ENCODE results near the gene TCTN3. TPM values are rescaled to one million over a fixed set of nuclear protein-coding genes. Genes with fewer than 3 reads are reported as not detected.

Gene TCTN3
- polyA plus RNA-seq, 1 of the 3 experiments (the other 2 are of a cell fraction): 39.5 TPM

- Histone ChIP-seq H3K4me1 (ENCODE audit: control insufficient read depth in 1 of 2, insufficient read depth in 2 of 2, low read depth in 1 of 2, low read length in 1 of 2) (no peaks in the 10 kb centered on the region), H3K4me2 (no peak overlapping the region), H3K79me2 (ENCODE audit: insufficient read depth) (no peaks in the 10 kb centered on the region), H3K27ac (ENCODE audit: low read depth in 2 of 2, low read length in 1 of 2) (no peak overlapping the region), H3K9me2 (no peaks in the 10 kb centered on the region), H3K9ac (no peak overlapping the region), H3K4me3 (ENCODE audit: low read depth in 2 of 2, low read length in 1 of 2) (no peak overlapping the region), H3K9me3 (no peaks in the 10 kb centered on the region), H3K27me3 (ENCODE audit: insufficient read depth) (no peaks in the 10 kb centered on the region), H2AFZ (ENCODE audit: low read depth) (no peak overlapping the region), H3K36me3 (replicated peaks in 1 of 2; ENCODE audit: control insufficient read depth in 1 of 2, insufficient read depth in 2 of 2, low read length in 1 of 2) (peaks cover 58 to 62% of the 10 kb centered on the region in 2 experiments), H3F3A (replicated peaks; ENCODE audit: insufficient read depth) (no peaks in the 10 kb centered on the region), H4K20me1 (ENCODE audit: insufficient read depth) (no peaks in the 10 kb centered on the region)
- POLR2A ChIA-PET: no interaction called here
- DNase-seq: no peak
- TF ChIP-seq RXRA (IDR thresholded peaks at IDR 0.05; ENCODE audit: borderline replicate concordance, low read depth) (no peak), USF1 (IDR thresholded peaks at IDR 0.05; ENCODE audit: borderline replicate concordance, low read depth) (no peak), GATA2 (CRISPR knock-in tag; IDR thresholded peaks at IDR 0.05) (no peak), MXI1 (IDR thresholded peaks at IDR 0.05; ENCODE audit: low read depth, low read length) (no peak), TCF12 (IDR thresholded peaks at IDR 0.05) (no peak), POLR2AphosphoS5 (IDR thresholded peaks at IDR 0.05; ENCODE audit: low read depth, low read length) (no peak), USF2 (IDR thresholded peaks at IDR 0.05; ENCODE audit: borderline replicate concordance, low read depth, low read length) (no peak), NRF1 (IDR thresholded peaks at IDR 0.05; ENCODE audit: low read depth, low read length) (no peak), RFX5 (IDR thresholded peaks at IDR 0.05; ENCODE audit: low read length) (no peak), MAX (IDR thresholded peaks at IDR 0.05; ENCODE audit: low read depth) (no peak), IRF3 (IDR thresholded peaks at IDR 0.05; ENCODE audit: low read depth, low read length) (no peak), ZBTB33 (IDR thresholded peaks at IDR 0.05; ENCODE audit: borderline replicate concordance, low read depth) (no peak), RAD21 (IDR thresholded peaks at IDR 0.05; ENCODE audit: low read length) (no peak), SMC3 (IDR thresholded peaks at IDR 0.05; ENCODE audit: low read depth, low read length) (no peak), FOSL2 (IDR thresholded peaks at IDR 0.05; ENCODE audit: borderline replicate concordance, low read depth) (no peak), FOXJ3 (CRISPR knock-in tag; IDR thresholded peaks at IDR 0.05) (no peak), YY1 (IDR thresholded peaks at IDR 0.05; ENCODE audit: low read depth) (no peak), EZH2phosphoT487 (IDR thresholded peaks at IDR 0.05; ENCODE audit: borderline replicate concordance, low read depth) (no peak), GABPA (IDR thresholded peaks at IDR 0.05; ENCODE audit: low read depth) (no peak), EP300 (IDR thresholded peaks at IDR 0.05; ENCODE audit: borderline replicate concordance in 1 of 2, low read depth in 1 of 2, low read length in 1 of 2) (no peak)
- CTCF ChIA-PET: no interaction called here
- 87% methylated on average over 4 of the region's 4 CpGs for WGBS (ENCODE audit: low lambda C conversion rate)
Measured at GRCh38 chr10:95618101-95618500, 75.6 kb downstream of the TCTN3 start.
